IMR-90 (cell line): ENCODE results near the gene TMEM179. TPM values are rescaled to one million over a fixed set of nuclear protein-coding genes. Genes with fewer than 3 reads are reported as not detected.

Experiments used
- ATAC-seq: fragments of 200-7000 bp; cut with Tn5 transposase; 2 replicates; pipeline ENCODE4 v1.9.1; 2020; ENCODE audit warnings: low read depth, mild to moderate bottlenecking, moderate library complexity
- BruUV-seq: library from RNA; stranded (reverse); fragments of 400-500 nt; replicated peaks from 2 replicates; lab custom pipeline; 2021; lab: Mats Ljungman, UMichigan
- CTCF ChIA-PET: fragments of 300-600 bp; formaldehyde crosslinking; extraction: SDS; loops from one replicate; lab custom pipeline; 2021; ENCODE audit warnings: antibody characterized with exemption; lab: Yijun Ruan, JAX
- POLR2A ChIA-PET: fragments of 300-600 bp; sonication (Branson Sonifier 250); formaldehyde crosslinking; loops from one replicate; lab custom pipeline; 2022; ENCODE audit warnings: antibody characterized with exemption; ENCODE audit not compliant: unreplicated experiment; lab: Charles Lee
- DNase-seq: peaks from one replicate; pipeline ENCODE4 v3.0.0; 2013
- H2AFZ ChIP-seq: replicated peaks from 2 replicates; pipeline ENCODE3; 2013; ENCODE audit warnings: low read length, mild to moderate bottlenecking; ENCODE audit not compliant: poor library complexity
- H2AK5ac ChIP-seq: 2 replicates; pipeline ENCODE4 v1.6.1; 2013; ENCODE audit warnings: low read depth, low read length, inconsistent platforms
- H2AK9ac ChIP-seq: replicated peaks from 2 replicates; pipeline ENCODE3; 2013; ENCODE audit warnings: mild to moderate bottlenecking, low read depth, low read length, moderate library complexity; ENCODE audit not compliant: poor library complexity
- H2BK120ac ChIP-seq: 2 replicates; pipeline ENCODE4 v1.6.1; 2013; ENCODE audit warnings: low read depth, low read length, inconsistent platforms
- H2BK15ac ChIP-seq: 3 replicates; pipeline ENCODE4 v1.6.1; 2013; ENCODE audit warnings: low read depth, low read length, inconsistent platforms
- H2BK20ac ChIP-seq: 2 replicates; pipeline ENCODE4 v1.6.1; 2013; ENCODE audit warnings: low read depth, mild to moderate bottlenecking, inconsistent platforms, low read length, moderate library complexity
- H2BK5ac ChIP-seq: 2 replicates; pipeline ENCODE4 v1.6.1; 2013; ENCODE audit warnings: mild to moderate bottlenecking, low read depth, low read length, inconsistent platforms; ENCODE audit not compliant: poor library complexity, severe bottlenecking
- H3K14ac ChIP-seq: replicated peaks from 2 replicates; pipeline ENCODE4 v1.6.1; 2013; ENCODE audit warnings: low read depth, low read length, inconsistent platforms
- H3K18ac ChIP-seq: 2 replicates; pipeline ENCODE4 v1.6.1; 2013; ENCODE audit warnings: low read depth, low read length, control low read depth
- H3K23ac ChIP-seq: 2 replicates; pipeline ENCODE4 v1.6.1; 2013; ENCODE audit warnings: low read depth, low read length, inconsistent platforms
- H3K27ac ChIP-seq: 2 replicates; pipeline ENCODE4 v1.5.1; 2013; ENCODE audit warnings: mild to moderate bottlenecking, control low read depth, low read length; ENCODE audit not compliant: insufficient read depth
- H3K27me3 ChIP-seq: 2 replicates; pipeline ENCODE4 v1.6.1; 2013; ENCODE audit warnings: low read length; ENCODE audit not compliant: control insufficient read depth, insufficient read depth
- H3K36me3 ChIP-seq: 2 replicates; pipeline ENCODE4 v1.6.1; 2013; ENCODE audit warnings: low read length, mixed read lengths; ENCODE audit not compliant: control insufficient read depth, insufficient read depth
- H3K4ac ChIP-seq: 2 replicates; pipeline ENCODE4 v1.6.1; 2013; ENCODE audit warnings: low read depth, low read length, inconsistent platforms
- H3K4me1 ChIP-seq: 2 replicates; pipeline ENCODE4 v1.6.1; 2013; ENCODE audit warnings: low read length, mixed read lengths; ENCODE audit not compliant: control insufficient read depth, insufficient read depth
- H3K4me2 ChIP-seq: 2 replicates; pipeline ENCODE4 v1.6.1; 2013; ENCODE audit warnings: low read depth, mild to moderate bottlenecking, control low read depth, low read length, moderate library complexity
- H3K4me3 ChIP-seq: 2 replicates; pipeline ENCODE4 v1.5.1; 2013; ENCODE audit warnings: low read depth, mild to moderate bottlenecking, control low read depth, low read length, moderate library complexity; ENCODE audit not compliant: insufficient read depth
- H3K56ac ChIP-seq: 2 replicates; pipeline ENCODE4 v1.6.1; 2013; ENCODE audit warnings: low read length, inconsistent platforms; ENCODE audit not compliant: insufficient read depth; ENCODE audit errors: extremely low read depth
- H3K79me1 ChIP-seq, 2 experiments: 2 replicates each; pipeline ENCODE4 v1.6.1; 2013; ENCODE audit warnings: low read length in 2 of 2, inconsistent platforms in 1 of 2, low read depth in 1 of 2
- H3K9ac ChIP-seq: 2 replicates; pipeline ENCODE4 v1.6.1; 2013; ENCODE audit warnings: low read depth, low read length, control low read depth
- H3K9me1 ChIP-seq: 2 replicates; pipeline ENCODE4 v1.6.1; 2013; ENCODE audit warnings: low read length, inconsistent platforms; ENCODE audit not compliant: insufficient read depth
- H3K9me3 ChIP-seq: 2 replicates; pipeline ENCODE4 v1.6.1; 2013; ENCODE audit warnings: low read length; ENCODE audit not compliant: control insufficient read depth, insufficient read depth
- H4K20me1 ChIP-seq: 2 replicates; pipeline ENCODE4 v1.6.1; 2013; ENCODE audit warnings: low read length, inconsistent platforms; ENCODE audit not compliant: insufficient read depth
- H4K5ac ChIP-seq: 2 replicates; pipeline ENCODE4 v1.6.1; 2013; ENCODE audit warnings: mild to moderate bottlenecking, low read depth, low read length, control low read depth
- H4K8ac ChIP-seq, 2 experiments: 2 replicates each; pipeline ENCODE4 v1.6.1; 2013; ENCODE audit warnings: low read depth in 2 of 2, low read length in 2 of 2, control low read depth in 1 of 2, inconsistent platforms in 1 of 2
- H4K91ac ChIP-seq: 2 replicates; pipeline ENCODE4 v1.6.1; 2013; ENCODE audit warnings: low read depth, low read length, inconsistent platforms; ENCODE audit not compliant: insufficient read depth
- BHLHE40 ChIP-seq: fragments of 150-350 bp; IDR thresholded peaks from 2 replicates; pipeline ENCODE4 v1.6.1; 2016; ENCODE audit warnings: mild to moderate bottlenecking, low read depth, low read length
- CEBPB ChIP-seq: IDR thresholded peaks from 2 replicates; pipeline ENCODE4 v1.6.1; 2012; ENCODE audit warnings: low read depth, low read length, improper control_type of control experiment
- CHD1 ChIP-seq: IDR thresholded peaks from 2 replicates; pipeline ENCODE4 v1.6.1; 2012; ENCODE audit warnings: low read depth, low read length, improper control_type of control experiment
- MAFK ChIP-seq: IDR thresholded peaks from 2 replicates; pipeline ENCODE4 v1.6.1; 2012; ENCODE audit warnings: low read depth, low read length, improper control_type of control experiment
- MAZ ChIP-seq: IDR thresholded peaks from 2 replicates; pipeline ENCODE4 v1.6.1; 2012; ENCODE audit warnings: low read depth, mild to moderate bottlenecking, low read length, improper control_type of control experiment, moderate library complexity, borderline replicate concordance
- MXI1 ChIP-seq: IDR thresholded peaks from 2 replicates; pipeline ENCODE4 v1.6.1; 2012; ENCODE audit warnings: low read depth, mild to moderate bottlenecking, low read length, moderate library complexity, borderline replicate concordance
- NFE2L2 ChIP-seq: fragments of 150-350 bp; IDR thresholded peaks from 2 replicates; pipeline ENCODE4 v1.6.1; 2016; ENCODE audit warnings: low read depth, mild to moderate bottlenecking, low read length
- POLR2A ChIP-seq: IDR thresholded peaks from 2 replicates; pipeline ENCODE4 v1.6.1; 2012; ENCODE audit warnings: mild to moderate bottlenecking, low read depth, low read length
- RAD21 ChIP-seq: IDR thresholded peaks from 2 replicates; pipeline ENCODE4 v1.6.1; 2012; ENCODE audit warnings: low read length, improper control_type of control experiment
- RCOR1 ChIP-seq: IDR thresholded peaks from 2 replicates; pipeline ENCODE4 v1.6.1; 2012; ENCODE audit warnings: mild to moderate bottlenecking, low read length, improper control_type of control experiment; ENCODE audit not compliant: insufficient replicate concordance
- RFX5 ChIP-seq: IDR thresholded peaks from 2 replicates; pipeline ENCODE4 v1.8.0; 2012; ENCODE audit warnings: low read depth, mild to moderate bottlenecking, low read length, moderate library complexity
- SMC3 ChIP-seq: fragments of 150-350 bp; IDR thresholded peaks from 2 replicates; pipeline ENCODE4 v1.6.1; 2016; ENCODE audit warnings: low read depth, mild to moderate bottlenecking, antibody characterized with exemption, low read length, moderate library complexity
- WGBS, 2 experiments: methylation state at CpG; one replicate each; pipeline versions ENCODE4 v1.1.5 to v1.1.7; 2013; ENCODE audit warnings: missing lambda C conversion rate in 2 of 2; ENCODE audit not compliant: insufficient read length in 1 of 2; ENCODE audit errors: extremely low coverage in 2 of 2; 5-methylcytosine and 5-hydroxymethylcytosine counted together
- dilution Hi-C: fragments of 300-500 bp; cut with HindIII; formaldehyde crosslinking; loops from one replicate; pipeline ENCODE4 v1.14.3; 2018; ENCODE audit warnings: low sequenced_read_pairs; ENCODE audit not compliant: unreplicated experiment
- in situ Hi-C: fragments of 300-500 bp; cut with MboI; formaldehyde crosslinking; loops from 3 replicates; pipeline ENCODE4 v1.14.3; 2019; ENCODE audit warnings: low sequenced_read_pairs, inconsistent platforms, mixed read lengths
- intact Hi-C: fragments of 100-400 bp; cut with micrococcal nuclease; formaldehyde crosslinking; loops from 2 replicates; pipeline ENCODE4 v1.10.0; 2022
- polyA plus RNA-seq, 3 experiments: library from polyadenylated mRNA; depleted of rRNA; stranded (reverse); fragments of >200 nt; gene quantifications; 2 replicates each; pipeline ENCODE4 v1.2.3, GENCODE V29; 2012; ENCODE audit warnings: low replicate concordance in 1 of 3
- total RNA-seq: library from RNA; depleted of rRNA; stranded (reverse); fragments of >200 nt; gene quantifications from 2 replicates; pipeline ENCODE4 v1.2.3, GENCODE V29; 2012
- TF ChIP-seq, protein P1 (sequence below): fragments of 150-350 bp; IDR thresholded peaks from 2 replicates; pipeline ENCODE4 v1.6.1; 2017; ENCODE audit warnings: mild to moderate bottlenecking, antibody characterized with exemption, low read length, low read depth
- TF ChIP-seq, protein P2 (sequence below): fragments of 150-350 bp; IDR thresholded peaks from 2 replicates; pipeline ENCODE4 v1.6.1; 2016; ENCODE audit warnings: low read depth, mild to moderate bottlenecking, low read length, moderate library complexity, borderline replicate concordance
- TF ChIP-seq, protein P3 (sequence below): conservative IDR thresholded peaks from 2 replicates; pipeline ENCODE4 v1.5.1; 2012; ENCODE audit warnings: mild to moderate bottlenecking, low read depth, low read length, improper control_type of control experiment

The TMEM179 gene
- total and polyA plus RNA-seq, 2 of the 4 experiments (the other 2 are of a cell fraction): not detected

DNA sequence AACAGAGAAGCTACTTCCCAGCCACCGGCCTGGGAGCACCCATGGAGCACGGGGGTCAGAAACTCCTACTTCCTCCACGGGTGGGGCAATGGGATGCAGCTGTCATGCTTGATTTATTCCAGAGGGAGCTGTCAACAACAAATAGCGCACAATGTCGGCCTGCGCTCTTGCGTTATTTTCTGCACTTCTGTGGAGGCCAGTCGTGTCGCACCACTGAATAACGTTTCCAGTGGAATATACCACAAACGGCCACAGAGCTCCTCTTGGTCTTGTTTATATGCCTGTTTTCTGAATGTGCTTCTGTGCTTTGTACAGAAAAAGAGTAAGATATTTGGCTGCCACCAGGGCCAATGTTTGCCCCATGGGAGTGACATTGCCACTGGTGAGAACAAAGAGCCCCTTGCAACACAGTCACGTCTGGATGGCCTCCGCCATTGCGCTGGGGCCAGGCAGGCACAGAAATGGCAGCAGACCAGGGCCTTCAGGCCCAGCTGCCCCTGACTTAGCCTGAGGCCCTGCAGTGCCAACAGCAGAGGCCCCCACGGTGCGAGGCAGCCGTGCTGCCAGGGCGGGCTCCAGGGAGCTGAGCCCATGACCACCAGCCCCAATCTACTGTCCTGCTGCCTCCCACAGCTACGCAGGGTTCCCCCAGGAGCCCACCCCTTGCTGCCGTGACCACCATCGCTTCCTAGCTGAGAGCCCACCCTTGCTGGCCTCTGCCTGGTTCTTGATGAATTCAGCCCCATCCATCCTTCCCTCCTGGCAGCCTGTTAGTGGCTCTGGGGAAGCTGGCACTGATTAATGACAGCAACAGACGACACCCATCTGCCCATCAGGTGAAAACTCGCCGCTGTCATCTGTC is 28.9 kb upstream of the TMEM179 start:
- H3K4ac ChIP-seq: no peak overlapping the region
- 71% methylated on average over 3 of the region's 24 CpGs; no CpG with 5 or more reads in 1 of the 2 experiments for WGBS, 2 experiments
- ChIA-PET POLR2A (no interaction called here), CTCF (no interaction called here)
- H2BK15ac ChIP-seq: no peak overlapping the region
- H3K79me1 ChIP-seq: no peaks in the 10 kb centered on the region
- H2BK5ac ChIP-seq: no peak overlapping the region
- intact Hi-C loops (no loop called here), in situ Hi-C loops (loop anchor here (25.0 kb wide), 1 partner anchor 546 kb away; the partner anchor contains the start of gene ASPG), dilution Hi-C loops (no loop called here)
- no peak overlapping the region for H2AFZ ChIP-seq
- H2BK120ac ChIP-seq: no peak overlapping the region
- H4K8ac ChIP-seq: no peak overlapping the region
- H4K20me1 ChIP-seq: no peaks in the 10 kb centered on the region
- no peak overlapping the region for H3K23ac ChIP-seq
- no peak overlapping the region for H4K91ac ChIP-seq
- no peak overlapping the region for H3K14ac ChIP-seq
- H3K4me3 ChIP-seq: no peak overlapping the region
- H2AK9ac ChIP-seq: no peak overlapping the region
- H3K27ac ChIP-seq: no peak overlapping the region
- BruUV-seq: no TSS peak
- no peaks in the 10 kb centered on the region for H3K4me1 ChIP-seq
- H4K5ac ChIP-seq: no peak overlapping the region
- H3K9me3 ChIP-seq: peaks cover 6% of the 10 kb centered on the region
- no peak overlapping the region for H3K9ac ChIP-seq
- H2AK5ac ChIP-seq: no peak overlapping the region
- no peak overlapping the region for H3K18ac ChIP-seq
- H3K56ac ChIP-seq: no peak overlapping the region
- DNase-seq (no peak), ATAC-seq (no peak)
- H3K4me2 ChIP-seq: no peak overlapping the region
- H2BK20ac ChIP-seq: no peak overlapping the region
- H3K27me3 ChIP-seq: peaks cover 12% of the 10 kb centered on the region
- H3K9me1 ChIP-seq: no peaks in the 10 kb centered on the region
- no peaks in the 10 kb centered on the region for H3K36me3 ChIP-seq
- TF ChIP-seq SMC3: no peak
- TF ChIP-seq, protein P1, sequence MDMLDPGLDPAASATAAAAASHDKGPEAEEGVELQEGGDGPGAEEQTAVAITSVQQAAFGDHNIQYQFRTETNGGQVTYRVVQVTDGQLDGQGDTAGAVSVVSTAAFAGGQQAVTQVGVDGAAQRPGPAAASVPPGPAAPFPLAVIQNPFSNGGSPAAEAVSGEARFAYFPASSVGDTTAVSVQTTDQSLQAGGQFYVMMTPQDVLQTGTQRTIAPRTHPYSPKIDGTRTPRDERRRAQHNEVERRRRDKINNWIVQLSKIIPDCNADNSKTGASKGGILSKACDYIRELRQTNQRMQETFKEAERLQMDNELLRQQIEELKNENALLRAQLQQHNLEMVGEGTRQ: no peak
- no peak for TF ChIP-seq MAZ
- no peak for TF ChIP-seq MAFK
- TF ChIP-seq, protein P2, sequence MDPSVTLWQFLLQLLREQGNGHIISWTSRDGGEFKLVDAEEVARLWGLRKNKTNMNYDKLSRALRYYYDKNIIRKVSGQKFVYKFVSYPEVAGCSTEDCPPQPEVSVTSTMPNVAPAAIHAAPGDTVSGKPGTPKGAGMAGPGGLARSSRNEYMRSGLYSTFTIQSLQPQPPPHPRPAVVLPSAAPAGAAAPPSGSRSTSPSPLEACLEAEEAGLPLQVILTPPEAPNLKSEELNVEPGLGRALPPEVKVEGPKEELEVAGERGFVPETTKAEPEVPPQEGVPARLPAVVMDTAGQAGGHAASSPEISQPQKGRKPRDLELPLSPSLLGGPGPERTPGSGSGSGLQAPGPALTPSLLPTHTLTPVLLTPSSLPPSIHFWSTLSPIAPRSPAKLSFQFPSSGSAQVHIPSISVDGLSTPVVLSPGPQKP: no peak
- TF ChIP-seq RFX5: no peak
- no peak for TF ChIP-seq RAD21
- TF ChIP-seq CEBPB: no peak
- no peak for TF ChIP-seq MXI1
- TF ChIP-seq BHLHE40: no peak
- no peak for TF ChIP-seq POLR2A
- no peak for TF ChIP-seq RCOR1
- TF ChIP-seq, protein P3, sequence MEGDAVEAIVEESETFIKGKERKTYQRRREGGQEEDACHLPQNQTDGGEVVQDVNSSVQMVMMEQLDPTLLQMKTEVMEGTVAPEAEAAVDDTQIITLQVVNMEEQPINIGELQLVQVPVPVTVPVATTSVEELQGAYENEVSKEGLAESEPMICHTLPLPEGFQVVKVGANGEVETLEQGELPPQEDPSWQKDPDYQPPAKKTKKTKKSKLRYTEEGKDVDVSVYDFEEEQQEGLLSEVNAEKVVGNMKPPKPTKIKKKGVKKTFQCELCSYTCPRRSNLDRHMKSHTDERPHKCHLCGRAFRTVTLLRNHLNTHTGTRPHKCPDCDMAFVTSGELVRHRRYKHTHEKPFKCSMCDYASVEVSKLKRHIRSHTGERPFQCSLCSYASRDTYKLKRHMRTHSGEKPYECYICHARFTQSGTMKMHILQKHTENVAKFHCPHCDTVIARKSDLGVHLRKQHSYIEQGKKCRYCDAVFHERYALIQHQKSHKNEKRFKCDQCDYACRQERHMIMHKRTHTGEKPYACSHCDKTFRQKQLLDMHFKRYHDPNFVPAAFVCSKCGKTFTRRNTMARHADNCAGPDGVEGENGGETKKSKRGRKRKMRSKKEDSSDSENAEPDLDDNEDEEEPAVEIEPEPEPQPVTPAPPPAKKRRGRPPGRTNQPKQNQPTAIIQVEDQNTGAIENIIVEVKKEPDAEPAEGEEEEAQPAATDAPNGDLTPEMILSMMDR: no peak
- TF ChIP-seq NFE2L2: no peak
- TF ChIP-seq CHD1: no peak
